HEK293 (cell line): ENCODE results near the gene HEMGN.

ENCODE experiments used
- GFI1B ChIP-seq: fragments of 450-650 bp; formaldehyde crosslinking; IDR thresholded peaks from 2 replicates; pipeline ENCODE4 v1.5.1; 2016; ENCODE audit warnings: missing biosample characterization, missing genetic modification characterization
- KLF1 ChIP-seq: fragments of 450-650 bp; formaldehyde crosslinking; IDR thresholded peaks from 2 replicates; pipeline ENCODE4 v1.5.1; 2016; ENCODE audit warnings: missing biosample characterization, missing genetic modification characterization
- KLF16 ChIP-seq: fragments of 450-650 bp; formaldehyde crosslinking; IDR thresholded peaks from 2 replicates; pipeline ENCODE4 v1.5.1; 2017; ENCODE audit warnings: missing biosample characterization, missing genetic modification characterization
- KLF7 ChIP-seq: fragments of 450-650 bp; formaldehyde crosslinking; IDR thresholded peaks from 2 replicates; pipeline ENCODE4 v1.5.1; 2016; ENCODE audit warnings: missing biosample characterization, missing genetic modification characterization, borderline replicate concordance
- SP3 ChIP-seq: fragments of 450-650 bp; formaldehyde crosslinking; IDR thresholded peaks from 2 replicates; pipeline ENCODE4 v1.5.1; 2016; ENCODE audit warnings: missing biosample characterization, missing genetic modification characterization
- YY2 ChIP-seq: fragments of 450-650 bp; formaldehyde crosslinking; IDR thresholded peaks from 2 replicates; pipeline ENCODE4 v1.5.1; 2016; ENCODE audit warnings: missing biosample characterization, missing genetic modification characterization
- ZBTB21 ChIP-seq: fragments of 450-650 bp; formaldehyde crosslinking; IDR thresholded peaks from 2 replicates; pipeline ENCODE4 v1.5.1; 2017; ENCODE audit warnings: missing biosample characterization, missing genetic modification characterization
- ZNF140 ChIP-seq: fragments of 450-650 bp; formaldehyde crosslinking; IDR thresholded peaks from 2 replicates; pipeline ENCODE4 v1.5.1; 2016; ENCODE audit warnings: missing biosample characterization, missing genetic modification characterization
- ZNF211 ChIP-seq: fragments of 450-650 bp; formaldehyde crosslinking; IDR thresholded peaks from 2 replicates; pipeline ENCODE4 v1.5.1; 2016; ENCODE audit warnings: low read depth, missing biosample characterization, missing genetic modification characterization
- ZNF221 ChIP-seq: fragments of 450-650 bp; formaldehyde crosslinking; IDR thresholded peaks from 2 replicates; pipeline ENCODE4 v1.5.1; 2017; ENCODE audit warnings: missing biosample characterization, missing genetic modification characterization, borderline replicate concordance
- ZNF274 ChIP-seq, 2 experiments: fragments of 200-500 bp in 1 of 2; fragments of 450-650 bp in 1 of 2; sonication (Bioruptor generic) in 1 of 2; formaldehyde crosslinking in 1 of 2; IDR thresholded peaks; 2 replicates each; pipeline versions ENCODE4 v1.5.1 to v1.6.1; 2014 to 2016; ENCODE audit warnings: borderline replicate concordance in 1 of 2, inconsistent platforms in 1 of 2, low read length in 1 of 2, missing biosample characterization in 1 of 2, missing genetic modification characterization in 1 of 2
- ZNF37A ChIP-seq: fragments of 450-650 bp; IDR thresholded peaks from 2 replicates; pipeline ENCODE4 v1.5.1; 2018; ENCODE audit warnings: missing biosample characterization, missing genetic modification characterization
- ZNF426 ChIP-seq: fragments of 450-650 bp; formaldehyde crosslinking; IDR thresholded peaks from 2 replicates; pipeline ENCODE4 v1.5.1; 2017; ENCODE audit warnings: missing biosample characterization, missing genetic modification characterization, mild to moderate bottlenecking, inconsistent platforms, moderate library complexity
- ZNF510 ChIP-seq: fragments of 450-650 bp; formaldehyde crosslinking; IDR thresholded peaks from 2 replicates; pipeline ENCODE4 v1.5.1; 2018; ENCODE audit warnings: mild to moderate bottlenecking, missing genetic modification characterization, missing biosample characterization; ENCODE audit not compliant: insufficient replicate concordance
- ZNF514 ChIP-seq: fragments of 450-650 bp; formaldehyde crosslinking; IDR thresholded peaks from 2 replicates; pipeline ENCODE4 v1.5.1; 2016; ENCODE audit warnings: missing biosample characterization, missing genetic modification characterization
- ZNF521 ChIP-seq: fragments of 450-650 bp; formaldehyde crosslinking; IDR thresholded peaks from 2 replicates; pipeline ENCODE4 v1.5.1; 2017; ENCODE audit warnings: missing biosample characterization, mild to moderate bottlenecking, missing genetic modification characterization
- ZNF571 ChIP-seq: fragments of 450-650 bp; formaldehyde crosslinking; IDR thresholded peaks from 2 replicates; pipeline ENCODE4 v1.5.0; 2017; ENCODE audit warnings: missing biosample characterization, missing genetic modification characterization
- ZNF658 ChIP-seq: fragments of 450-650 bp; formaldehyde crosslinking; IDR thresholded peaks from 2 replicates; pipeline ENCODE4; 2016; ENCODE audit warnings: missing biosample characterization, missing genetic modification characterization
- ZNF664 ChIP-seq: fragments of 450-650 bp; formaldehyde crosslinking; IDR thresholded peaks from 2 replicates; pipeline ENCODE4 v1.5.1; 2016; ENCODE audit warnings: missing biosample characterization, missing genetic modification characterization
- ZNF701 ChIP-seq: fragments of 450-650 bp; formaldehyde crosslinking; IDR thresholded peaks from 2 replicates; pipeline ENCODE4 v1.5.1; 2016; ENCODE audit warnings: missing biosample characterization, missing genetic modification characterization
- ZNF777 ChIP-seq: fragments of 450-650 bp; formaldehyde crosslinking; IDR thresholded peaks from 2 replicates; pipeline ENCODE4 v1.5.1; 2017; ENCODE audit warnings: missing biosample characterization, missing genetic modification characterization, borderline replicate concordance
- TF ChIP-seq, protein P1 (sequence below): fragments of 450-650 bp; formaldehyde crosslinking; conservative IDR thresholded peaks from 2 replicates; pipeline ENCODE4 v1.5.1; 2016; ENCODE audit warnings: low read depth, missing biosample characterization, missing genetic modification characterization
- TF ChIP-seq, protein P2 (sequence below): fragments of 450-650 bp; formaldehyde crosslinking; IDR thresholded peaks from 2 replicates; pipeline ENCODE4 v1.5.1; 2016; ENCODE audit warnings: missing biosample characterization, missing genetic modification characterization
- TF ChIP-seq, protein P3 (sequence below): fragments of 450-650 bp; formaldehyde crosslinking; IDR thresholded peaks from 2 replicates; pipeline ENCODE4 v1.5.1; 2016; ENCODE audit warnings: missing biosample characterization, missing genetic modification characterization
- TF ChIP-seq, protein P4 (sequence below): fragments of 450-650 bp; formaldehyde crosslinking; IDR thresholded peaks from 2 replicates; pipeline ENCODE4 v1.5.1; 2017; ENCODE audit warnings: missing biosample characterization, missing genetic modification characterization
- TF ChIP-seq, protein P5 (sequence below): fragments of 450-650 bp; formaldehyde crosslinking; IDR thresholded peaks from 2 replicates; pipeline ENCODE4 v1.5.1; 2017; ENCODE audit warnings: missing biosample characterization, missing genetic modification characterization
- TF ChIP-seq, protein P6 (sequence below): fragments of 450-650 bp; formaldehyde crosslinking; IDR thresholded peaks from 2 replicates; pipeline ENCODE4 v1.5.1; 2016; ENCODE audit warnings: missing biosample characterization, missing genetic modification characterization

The HEMGN gene

DNA sequence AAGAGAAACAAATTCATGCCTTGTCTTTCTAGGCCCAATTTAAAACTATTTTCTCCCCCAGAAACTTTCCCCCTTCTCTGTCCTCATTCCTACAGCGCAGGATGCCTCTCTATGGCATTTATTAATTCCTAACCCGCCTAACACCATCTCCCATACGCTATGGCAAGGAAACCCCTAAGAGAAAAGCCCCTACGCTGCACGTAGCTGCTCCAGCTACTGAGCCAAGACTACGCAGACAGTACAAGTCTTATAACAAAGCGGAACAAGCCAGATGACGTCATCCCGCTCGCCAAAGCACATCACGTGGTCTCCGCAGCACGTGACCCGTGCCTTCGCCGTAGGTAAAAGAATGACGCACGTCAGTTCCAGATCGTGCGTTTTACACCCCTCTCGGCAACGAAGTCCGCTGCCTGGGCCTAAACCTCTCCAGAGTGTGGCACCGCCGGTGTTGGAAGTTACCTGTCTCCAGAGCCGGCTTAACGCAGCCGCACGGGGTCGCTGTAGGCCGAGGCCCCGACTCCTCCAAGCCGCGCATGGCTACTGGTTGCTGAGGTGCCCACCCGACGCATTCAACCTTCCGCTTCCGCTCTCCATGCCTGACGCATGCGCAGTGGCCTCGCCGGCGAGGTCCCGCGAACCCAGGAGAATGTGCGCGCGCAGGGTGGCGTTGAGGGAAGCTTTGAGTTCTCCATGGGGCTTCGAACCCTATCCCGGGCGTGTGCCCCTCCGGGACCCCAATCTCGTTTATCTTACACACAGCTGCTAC is 15.8 kb downstream of the HEMGN start, which contains the start of gene TRMO (continued):
- TF ChIP-seq, protein P1, sequence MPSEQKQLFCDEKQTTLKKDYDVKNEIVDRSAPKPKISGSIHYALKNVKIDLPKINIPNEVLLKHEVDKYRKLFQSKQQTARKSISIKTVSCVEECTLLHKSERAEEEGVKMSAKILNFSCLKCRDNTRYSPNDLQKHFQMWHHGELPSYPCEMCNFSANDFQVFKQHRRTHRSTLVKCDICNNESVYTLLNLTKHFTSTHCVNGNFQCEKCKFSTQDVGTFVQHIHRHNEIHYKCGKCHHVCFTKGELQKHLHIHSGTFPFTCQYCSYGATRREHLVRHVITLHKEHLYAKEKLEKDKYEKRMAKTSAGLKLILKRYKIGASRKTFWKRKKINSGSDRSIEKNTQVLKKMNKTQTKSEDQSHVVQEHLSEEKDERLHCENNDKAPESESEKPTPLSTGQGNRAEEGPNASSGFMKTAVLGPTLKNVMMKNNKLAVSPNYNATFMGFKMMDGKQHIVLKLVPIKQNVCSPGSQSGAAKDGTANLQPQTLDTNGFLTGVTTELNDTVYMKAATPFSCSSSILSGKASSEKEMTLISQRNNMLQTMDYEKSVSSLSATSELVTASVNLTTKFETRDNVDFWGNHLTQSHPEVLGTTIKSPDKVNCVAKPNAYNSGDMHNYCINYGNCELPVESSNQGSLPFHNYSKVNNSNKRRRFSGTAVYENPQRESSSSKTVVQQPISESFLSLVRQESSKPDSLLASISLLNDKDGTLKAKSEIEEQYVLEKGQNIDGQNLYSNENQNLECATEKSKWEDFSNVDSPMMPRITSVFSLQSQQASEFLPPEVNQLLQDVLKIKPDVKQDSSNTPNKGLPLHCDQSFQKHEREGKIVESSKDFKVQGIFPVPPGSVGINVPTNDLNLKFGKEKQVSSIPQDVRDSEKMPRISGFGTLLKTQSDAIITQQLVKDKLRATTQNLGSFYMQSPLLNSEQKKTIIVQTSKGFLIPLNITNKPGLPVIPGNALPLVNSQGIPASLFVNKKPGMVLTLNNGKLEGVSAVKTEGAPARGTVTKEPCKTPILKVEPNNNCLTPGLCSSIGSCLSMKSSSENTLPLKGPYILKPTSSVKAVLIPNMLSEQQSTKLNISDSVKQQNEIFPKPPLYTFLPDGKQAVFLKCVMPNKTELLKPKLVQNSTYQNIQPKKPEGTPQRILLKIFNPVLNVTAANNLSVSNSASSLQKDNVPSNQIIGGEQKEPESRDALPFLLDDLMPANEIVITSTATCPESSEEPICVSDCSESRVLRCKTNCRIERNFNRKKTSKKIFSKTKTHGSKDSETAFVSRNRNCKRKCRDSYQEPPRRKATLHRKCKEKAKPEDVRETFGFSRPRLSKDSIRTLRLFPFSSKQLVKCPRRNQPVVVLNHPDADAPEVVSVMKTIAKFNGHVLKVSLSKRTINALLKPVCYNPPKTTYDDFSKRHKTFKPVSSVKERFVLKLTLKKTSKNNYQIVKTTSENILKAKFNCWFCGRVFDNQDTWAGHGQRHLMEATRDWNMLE (tag by site-specific recombination): peak; percentile 88
- TF ChIP-seq, protein P2, sequence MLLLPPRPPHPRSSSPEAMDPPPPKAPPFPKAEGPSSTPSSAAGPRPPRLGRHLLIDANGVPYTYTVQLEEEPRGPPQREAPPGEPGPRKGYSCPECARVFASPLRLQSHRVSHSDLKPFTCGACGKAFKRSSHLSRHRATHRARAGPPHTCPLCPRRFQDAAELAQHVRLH (tag by site-specific recombination): peak; percentile 93
- TF ChIP-seq ZNF140 (tag by site-specific recombination) (no peak), KLF16 (tag by site-specific recombination) (peak; percentile 95), ZNF521 (tag by site-specific recombination) (no peak), ZNF571 (tag by site-specific recombination) (no peak), ZNF211 (tag by site-specific recombination) (no peak), ZNF777 (tag by site-specific recombination) (peak; percentile 55; the same call in 1 of the 2 replicates), ZNF37A (tag by site-specific recombination) (no peak), YY2 (tag by site-specific recombination) (peak; percentile 92), ZBTB21 (peak; percentile 100), ZNF658 (peak; percentile 94; the same call in 1 of the 2 replicates), GFI1B (tag by site-specific recombination) (peak; percentile 41; the same call in 1 of the 2 replicates), KLF1 (tag by site-specific recombination) (no peak), ZNF664 (tag by site-specific recombination) (peak; percentile 88; the same call in 1 of the 2 replicates), ZNF514 (no peak), ZNF701 (tag by site-specific recombination) (no peak), ZNF510 (tag by site-specific recombination) (no peak), SP3 (tag by site-specific recombination) (peak; percentile 78), ZNF221 (tag by site-specific recombination) (no peak), ZNF274 (IDR thresholded peaks at IDR 0.05; ENCODE audit: low read length) (no peak), ZNF274 (tag by site-specific recombination; IDR thresholded peaks at IDR 0.05; ENCODE audit: borderline replicate concordance) (no peak), KLF7 (peak; percentile 81; the same call in 1 of the 2 replicates), ZNF426 (tag by site-specific recombination) (no peak)
- TF ChIP-seq, protein P3, sequence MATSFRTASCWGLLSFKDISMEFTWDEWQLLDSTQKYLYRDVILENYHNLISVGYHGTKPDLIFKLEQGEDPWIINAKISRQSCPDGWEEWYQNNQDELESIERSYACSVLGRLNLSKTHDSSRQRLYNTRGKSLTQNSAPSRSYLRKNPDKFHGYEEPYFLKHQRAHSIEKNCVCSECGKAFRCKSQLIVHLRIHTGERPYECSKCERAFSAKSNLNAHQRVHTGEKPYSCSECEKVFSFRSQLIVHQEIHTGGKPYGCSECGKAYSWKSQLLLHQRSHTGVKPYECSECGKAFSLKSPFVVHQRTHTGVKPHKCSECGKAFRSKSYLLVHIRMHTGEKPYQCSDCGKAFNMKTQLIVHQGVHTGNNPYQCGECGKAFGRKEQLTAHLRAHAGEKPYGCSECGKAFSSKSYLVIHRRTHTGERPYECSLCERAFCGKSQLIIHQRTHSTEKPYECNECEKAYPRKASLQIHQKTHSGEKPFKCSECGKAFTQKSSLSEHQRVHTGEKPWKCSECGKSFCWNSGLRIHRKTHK (tag by site-specific recombination): no peak
- TF ChIP-seq, protein P4, sequence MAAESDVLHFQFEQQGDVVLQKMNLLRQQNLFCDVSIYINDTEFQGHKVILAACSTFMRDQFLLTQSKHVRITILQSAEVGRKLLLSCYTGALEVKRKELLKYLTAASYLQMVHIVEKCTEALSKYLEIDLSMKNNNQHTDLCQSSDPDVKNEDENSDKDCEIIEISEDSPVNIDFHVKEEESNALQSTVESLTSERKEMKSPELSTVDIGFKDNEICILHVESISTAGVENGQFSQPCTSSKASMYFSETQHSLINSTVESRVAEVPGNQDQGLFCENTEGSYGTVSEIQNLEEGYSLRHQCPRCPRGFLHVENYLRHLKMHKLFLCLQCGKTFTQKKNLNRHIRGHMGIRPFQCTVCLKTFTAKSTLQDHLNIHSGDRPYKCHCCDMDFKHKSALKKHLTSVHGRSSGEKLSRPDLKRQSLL: no peak
- TF ChIP-seq, protein P5, sequence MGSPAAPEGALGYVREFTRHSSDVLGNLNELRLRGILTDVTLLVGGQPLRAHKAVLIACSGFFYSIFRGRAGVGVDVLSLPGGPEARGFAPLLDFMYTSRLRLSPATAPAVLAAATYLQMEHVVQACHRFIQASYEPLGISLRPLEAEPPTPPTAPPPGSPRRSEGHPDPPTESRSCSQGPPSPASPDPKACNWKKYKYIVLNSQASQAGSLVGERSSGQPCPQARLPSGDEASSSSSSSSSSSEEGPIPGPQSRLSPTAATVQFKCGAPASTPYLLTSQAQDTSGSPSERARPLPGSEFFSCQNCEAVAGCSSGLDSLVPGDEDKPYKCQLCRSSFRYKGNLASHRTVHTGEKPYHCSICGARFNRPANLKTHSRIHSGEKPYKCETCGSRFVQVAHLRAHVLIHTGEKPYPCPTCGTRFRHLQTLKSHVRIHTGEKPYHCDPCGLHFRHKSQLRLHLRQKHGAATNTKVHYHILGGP: no peak
- TF ChIP-seq, protein P6, sequence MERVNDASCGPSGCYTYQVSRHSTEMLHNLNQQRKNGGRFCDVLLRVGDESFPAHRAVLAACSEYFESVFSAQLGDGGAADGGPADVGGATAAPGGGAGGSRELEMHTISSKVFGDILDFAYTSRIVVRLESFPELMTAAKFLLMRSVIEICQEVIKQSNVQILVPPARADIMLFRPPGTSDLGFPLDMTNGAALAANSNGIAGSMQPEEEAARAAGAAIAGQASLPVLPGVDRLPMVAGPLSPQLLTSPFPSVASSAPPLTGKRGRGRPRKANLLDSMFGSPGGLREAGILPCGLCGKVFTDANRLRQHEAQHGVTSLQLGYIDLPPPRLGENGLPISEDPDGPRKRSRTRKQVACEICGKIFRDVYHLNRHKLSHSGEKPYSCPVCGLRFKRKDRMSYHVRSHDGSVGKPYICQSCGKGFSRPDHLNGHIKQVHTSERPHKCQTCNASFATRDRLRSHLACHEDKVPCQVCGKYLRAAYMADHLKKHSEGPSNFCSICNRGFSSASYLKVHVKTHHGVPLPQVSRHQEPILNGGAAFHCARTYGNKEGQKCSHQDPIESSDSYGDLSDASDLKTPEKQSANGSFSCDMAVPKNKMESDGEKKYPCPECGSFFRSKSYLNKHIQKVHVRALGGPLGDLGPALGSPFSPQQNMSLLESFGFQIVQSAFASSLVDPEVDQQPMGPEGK: peak; percentile 38; the same call in 1 of the 2 replicates
